GM23248 (cell line): ENCODE results near the gene AP1S3. TPM values are rescaled to one million over a fixed set of nuclear protein-coding genes. Genes with fewer than 3 reads are reported as not detected.

Experiments used
- DNase-seq: peaks from one replicate; pipeline ENCODE4 v3.0.0-alpha.2; 2015
- H2AFZ ChIP-seq: fragments of 200-600 bp; sonication (generic); 2 replicates; pipeline ENCODE4 v1.6.1; 2016; ENCODE audit warnings: antibody characterized with exemption
- H3F3A ChIP-seq: fragments of 200-600 bp; sonication (generic); 2 replicates; pipeline ENCODE4 v1.6.1; 2016; ENCODE audit warnings: mild to moderate bottlenecking, antibody characterized with exemption, mixed run types; ENCODE audit not compliant: insufficient read depth
- H3K27ac ChIP-seq: fragments of 200-600 bp; sonication (generic); 2 replicates; pipeline ENCODE4 v1.5.1; 2016; ENCODE audit warnings: mild to moderate bottlenecking
- H3K27me3 ChIP-seq: fragments of 200-600 bp; sonication (generic); replicated peaks from 2 replicates; pipeline ENCODE4 v1.6.1; 2016; ENCODE audit warnings: mild to moderate bottlenecking; ENCODE audit not compliant: insufficient read depth
- H3K36me3 ChIP-seq: fragments of 200-600 bp; sonication (generic); 2 replicates; pipeline ENCODE4 v1.6.1; 2016; ENCODE audit warnings: low read depth, mild to moderate bottlenecking
- H3K4me1 ChIP-seq: fragments of 200-600 bp; sonication (generic); 2 replicates; pipeline ENCODE4 v1.6.1; 2016; ENCODE audit warnings: mild to moderate bottlenecking; ENCODE audit not compliant: insufficient read depth
- H3K4me2 ChIP-seq: fragments of 200-600 bp; sonication (generic); one replicate; pipeline ENCODE4 v1.6.1; 2016; ENCODE audit warnings: mild to moderate bottlenecking; ENCODE audit not compliant: unreplicated experiment
- H3K4me3 ChIP-seq: fragments of 200-600 bp; sonication (generic); 2 replicates; pipeline ENCODE4 v1.5.1; 2016; ENCODE audit warnings: mild to moderate bottlenecking
- H3K79me2 ChIP-seq: fragments of 200-600 bp; sonication (generic); 2 replicates; pipeline ENCODE4 v1.6.1; 2016; ENCODE audit warnings: mild to moderate bottlenecking; ENCODE audit not compliant: insufficient read depth
- H3K9ac ChIP-seq: fragments of 200-600 bp; sonication (generic); 2 replicates; pipeline ENCODE4 v1.6.1; 2016; ENCODE audit warnings: mild to moderate bottlenecking
- H3K9me2 ChIP-seq: fragments of 200-600 bp; sonication (generic); 2 replicates; pipeline ENCODE4 v1.6.1; 2016; ENCODE audit warnings: mixed run types, mild to moderate bottlenecking, moderate library complexity; ENCODE audit not compliant: insufficient read depth
- H3K9me3 ChIP-seq: fragments of 200-600 bp; sonication (generic); one replicate; pipeline ENCODE4 v1.6.1; 2017; ENCODE audit warnings: low read depth
- H4K20me1 ChIP-seq: fragments of 200-600 bp; sonication (generic); 2 replicates; pipeline ENCODE4 v1.6.0; 2016; ENCODE audit not compliant: insufficient read depth
- EZH2 ChIP-seq: fragments of 200-600 bp; sonication (generic); IDR thresholded peaks from 2 replicates; pipeline ENCODE4 v1.6.1; 2018; ENCODE audit warnings: antibody characterized with exemption, mild to moderate bottlenecking; ENCODE audit not compliant: insufficient read depth, poor library complexity, severe bottlenecking
- EZH2phosphoT487 ChIP-seq: fragments of 200-600 bp; sonication (generic); IDR thresholded peaks from 2 replicates; pipeline ENCODE4 v1.6.1; 2018; ENCODE audit warnings: antibody characterized with exemption, moderate library complexity, mild to moderate bottlenecking, low read depth; ENCODE audit not compliant: insufficient read depth
- WGBS, 2 experiments: methylation state at CpG; one replicate each; pipeline ENCODE4 v1.1.6; 2015 to 2017; ENCODE audit warnings: low lambda C conversion rate in 2 of 2, low coverage in 1 of 2; ENCODE audit errors: missing lambda C conversion rate in 2 of 2; 5-methylcytosine and 5-hydroxymethylcytosine counted together
- in situ Hi-C: fragments of 300-500 bp; cut with MboI; formaldehyde crosslinking; loops from 2 replicates; pipeline ENCODE4 v1.15.0; 2020
- polyA plus RNA-seq: library from polyadenylated mRNA; unstranded; fragments of >200 nt; fragmentation: Nextera tagmentation; extraction: Ambion mirVana; gene quantifications from 2 replicates; pipeline ENCODE4 v1.2.1, GENCODE V29; 2016
- total RNA-seq: library from RNA; depleted of rRNA; stranded (reverse); fragments of >200 nt; shearing (Covaris generic); gene quantifications from 2 replicates; pipeline ENCODE4 v1.2.3, GENCODE V29; 2014

AP1S3 gene
- total and polyA plus RNA-seq, 2 experiments from 2014 or later, result 0.43 to 2.0 TPM

DNA sequence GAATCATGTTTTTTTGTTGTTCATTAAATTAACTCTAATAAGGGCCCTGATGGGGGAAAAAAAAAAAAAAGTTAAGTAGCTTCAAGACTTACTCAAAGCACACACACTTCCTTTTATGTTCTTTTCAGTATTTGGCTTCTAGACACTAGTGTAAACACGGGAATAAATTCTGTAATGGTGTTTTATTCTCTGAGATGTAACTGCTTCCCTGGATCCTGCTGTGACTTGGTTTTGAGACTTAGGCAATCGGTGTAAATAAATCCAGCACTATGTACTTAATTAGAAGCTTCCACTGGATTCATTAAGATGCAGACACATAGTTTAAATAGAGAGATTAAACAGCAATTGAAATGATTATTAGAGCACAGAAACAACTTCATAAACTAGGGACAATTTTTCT lies 26.1 kb upstream of the AP1S3 start:
- H4K20me1 ChIP-seq, result no peaks in the 10 kb centered on the region
- 59 to 60% methylated on average over 2 of the region's 2 CpGs for whole genome bisulfite sequencing, 2 experiments

GRCh38 chr2:223860809-223861738 lies 23.7 kb upstream of the AP1S3 start:
- Histone ChIP-seq H3K9me2 (no peaks in the 10 kb centered on the region), H3K4me3 (no peak overlapping the region), H3F3A (peaks cover 22% of the 10 kb centered on the region), H3K9me3 (no peaks in the 10 kb centered on the region), H3K79me2 (no peaks in the 10 kb centered on the region), H3K27me3 (no peaks in the 10 kb centered on the region), H2AFZ (no peak overlapping the region), H3K36me3 (no peaks in the 10 kb centered on the region), H3K9ac (no peak overlapping the region), H3K27ac (peak overlapping the region; percentile 0; the same call in 1 of the 2 replicates), H3K4me1 (peaks cover 23% of the 10 kb centered on the region), H4K20me1 (no peaks in the 10 kb centered on the region), H3K4me2 (peak overlapping the region; percentile 39)
- TF ChIP-seq EZH2phosphoT487 (0 out of 2 replicates have a peak, but pooled peaks have one; percentile 34), EZH2 (no peak)
- DNase-seq, result peak; percentile 68
- WGBS, 2 experiments, result 72 to 74% methylated on average over 5 of the region's 5 CpGs
- in situ Hi-C loops, result no loop called here

More for the DNA sequence above, 26.1 kb upstream of the AP1S3 start:
- Histone ChIP-seq H3K4me3 (no peak overlapping the region), H3K9me3 (no peaks in the 10 kb centered on the region), H3K27me3 (no peaks in the 10 kb centered on the region), H3K4me1 (peaks cover 15% of the 10 kb centered on the region), H3K9ac (no peak overlapping the region), H3K9me2 (no peaks in the 10 kb centered on the region), H3K79me2 (no peaks in the 10 kb centered on the region), H3K4me2 (no peak overlapping the region), H2AFZ (no peak overlapping the region), H3F3A (peaks cover 15% of the 10 kb centered on the region), H3K27ac (no peak overlapping the region), H3K36me3 (no peaks in the 10 kb centered on the region)
- no peak for TF ChIP-seq EZH2phosphoT487
- TF ChIP-seq EZH2, result no peak
- in situ Hi-C loops, result no loop called here
- no peak for DNase-seq

DNA sequence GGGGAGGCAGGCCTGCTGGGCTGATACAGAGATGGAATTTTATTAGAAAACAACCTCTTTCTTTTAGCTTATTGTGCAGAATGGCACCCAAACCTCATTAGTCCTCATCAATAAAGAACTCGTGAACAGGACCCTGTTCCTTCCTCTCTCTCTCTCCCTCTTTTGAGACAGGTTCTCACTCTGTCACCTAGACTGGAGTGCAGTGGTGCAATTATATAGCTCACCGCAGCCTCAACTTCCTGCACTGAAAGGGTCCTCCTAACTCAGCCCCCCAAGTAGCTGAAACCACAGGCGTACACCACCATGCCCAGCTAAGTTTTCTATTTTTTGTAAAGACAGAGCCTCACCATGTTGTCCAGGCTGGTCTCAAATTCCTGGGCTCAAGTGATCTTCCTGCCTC lies 21.7 kb upstream of the AP1S3 start:
- Histone ChIP-seq H3F3A (peaks cover 24% of the 10 kb centered on the region), H3K9me2 (no peaks in the 10 kb centered on the region), H4K20me1 (no peaks in the 10 kb centered on the region), H2AFZ (no peak overlapping the region), H3K4me1 (peaks cover 28% of the 10 kb centered on the region), H3K27ac (no peak overlapping the region), H3K4me3 (no peak overlapping the region), H3K27me3 (no peaks in the 10 kb centered on the region), H3K9me3 (no peaks in the 10 kb centered on the region), H3K36me3 (no peaks in the 10 kb centered on the region), H3K79me2 (no peaks in the 10 kb centered on the region), H3K9ac (no peak overlapping the region), H3K4me2 (no peak overlapping the region)
- no peak for DNase-seq
- 94 to 97% methylated on average over 3 of the region's 3 CpGs for WGBS, 2 experiments
- no peak for TF ChIP-seq EZH2phosphoT487
- TF ChIP-seq EZH2, result no peak
- in situ Hi-C loops, result no loop called here

DNA sequence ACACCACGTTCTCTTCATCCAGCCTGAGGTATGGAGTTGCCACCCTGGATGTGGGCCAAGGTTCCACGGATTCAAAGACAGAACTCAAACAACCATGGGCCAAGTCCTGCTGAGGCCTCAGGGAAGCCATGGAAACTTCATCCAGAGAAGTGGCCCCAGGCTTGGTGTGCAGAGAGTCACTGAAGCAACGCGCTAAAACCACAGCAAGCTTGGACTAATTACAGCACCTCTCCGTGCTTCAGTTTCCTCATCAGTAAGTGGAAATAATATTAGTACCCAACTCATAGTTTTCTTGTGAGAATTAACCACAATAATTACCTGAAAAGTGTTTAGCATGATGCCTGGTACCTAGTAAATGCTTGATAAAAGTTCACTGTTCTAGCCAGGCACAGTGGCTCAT lies 19.2 kb upstream of the AP1S3 start:
- no peak overlapping the region for H3K4me3 ChIP-seq
- peaks cover 20% of the 10 kb centered on the region for H3F3A ChIP-seq
- H3K4me2 ChIP-seq, result peak overlapping the region; percentile 32
- no peaks in the 10 kb centered on the region for H3K9me2 ChIP-seq
- H2AFZ ChIP-seq, result no peak overlapping the region
- WGBS, 2 experiments, result 86 to 91% methylated on average over 5 of the region's 5 CpGs
- in situ Hi-C loops, result no loop called here
- no peak for DNase-seq
- no peak overlapping the region for H3K9ac ChIP-seq
- TF ChIP-seq EZH2, result no peak
- no peak for TF ChIP-seq EZH2phosphoT487
- H3K27me3 ChIP-seq, result no peaks in the 10 kb centered on the region
- no peak overlapping the region for H3K27ac ChIP-seq
- H3K4me1 ChIP-seq, result peaks cover 24% of the 10 kb centered on the region
- no peaks in the 10 kb centered on the region for H4K20me1 ChIP-seq
- no peaks in the 10 kb centered on the region for H3K9me3 ChIP-seq
- H3K79me2 ChIP-seq, result no peaks in the 10 kb centered on the region
- no peaks in the 10 kb centered on the region for H3K36me3 ChIP-seq
